ENCODE results near the gene EBF4.

Gene EBF4

GRCh38 chr20:2750491-2751251 lies 58.1 kb downstream of the EBF4 start:
- WGBS (ENCODE audit: insufficient coverage, insufficient read length) = no CpG with 5 or more reads among the region's 34 CpGs
- Histone ChIP-seq H3K27me3 (ENCODE audit: control insufficient read depth, insufficient read depth, low read length) (peaks cover 47% of the 10 kb centered on the region), H3K4me1 (ENCODE audit: control insufficient read depth, insufficient read depth, low read length) (peaks cover 17% of the 10 kb centered on the region), H3K9me3 (ENCODE audit: control insufficient read depth, insufficient read depth, low read length) (no peaks in the 10 kb centered on the region), H3K4me3 (ENCODE audit: low read length) (peak overlapping the region; percentile 31; the same call in 1 of the 2 replicates), H3K36me3 (ENCODE audit: control insufficient read depth, insufficient read depth, low read length) (no peaks in the 10 kb centered on the region; the same call in 1 of the 2 replicates), H3K27ac (ENCODE audit: low read length) (no peak overlapping the region)
- DNase-seq (ENCODE audit: low read depth, low spot score) = no peak

DNA sequence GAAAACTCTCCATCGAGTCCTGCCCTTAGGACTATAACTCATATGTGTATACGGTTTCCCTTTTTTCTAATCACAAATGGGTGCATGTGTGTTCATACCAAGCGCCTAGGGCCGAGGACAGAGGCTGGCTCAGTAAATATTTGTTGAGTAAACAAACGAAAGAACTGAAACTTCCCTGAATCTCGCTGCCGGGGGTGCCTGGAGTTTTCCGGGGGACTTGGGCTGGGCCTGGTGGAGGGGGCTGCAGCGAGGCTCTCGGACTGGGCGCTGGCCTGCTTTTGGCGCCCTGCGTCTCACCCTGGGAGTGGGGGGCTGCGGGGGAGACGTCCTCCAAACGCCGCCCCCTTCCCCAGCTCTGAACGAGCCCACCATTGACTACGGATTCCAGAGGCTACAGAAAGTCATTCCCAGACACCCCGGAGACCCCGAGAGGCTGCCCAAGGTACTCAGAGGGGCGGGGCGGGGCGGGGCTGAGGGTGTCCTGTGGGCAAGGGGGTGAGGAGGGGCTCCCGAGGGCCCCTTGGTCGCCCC lies 58.8 kb downstream of the EBF4 start:
- peaks cover 19% of the 10 kb centered on the region for H3K4me1 ChIP-seq (ENCODE audit: control insufficient read depth, insufficient read depth, low read length)
- peak overlapping the region; percentile 51; the same call in 1 of the 2 replicates for H3K4me3 ChIP-seq (ENCODE audit: low read length)
- no peaks in the 10 kb centered on the region for H3K9me3 ChIP-seq (ENCODE audit: control insufficient read depth, insufficient read depth, low read length)
- no peak for DNase-seq (ENCODE audit: low read depth, low spot score)
- H3K27ac ChIP-seq (ENCODE audit: low read length) = no peak overlapping the region
- H3K27me3 ChIP-seq (ENCODE audit: control insufficient read depth, insufficient read depth, low read length) = peaks cover 47% of the 10 kb centered on the region
- WGBS (ENCODE audit: insufficient coverage, insufficient read length) = no CpG with 5 or more reads among the region's 26 CpGs
- H3K36me3 ChIP-seq (ENCODE audit: control insufficient read depth, insufficient read depth, low read length) = no peaks in the 10 kb centered on the region; the same call in 1 of the 2 replicates

- Histone ChIP-seq H3K36me3 (ENCODE audit: control insufficient read depth, insufficient read depth, low read length) (no peaks in the 10 kb centered on the region; the same call in 1 of the 2 replicates), H3K27me3 (ENCODE audit: control insufficient read depth, insufficient read depth, low read length) (peaks cover 47% of the 10 kb centered on the region), H3K4me1 (ENCODE audit: control insufficient read depth, insufficient read depth, low read length) (peaks cover 19% of the 10 kb centered on the region), H3K9me3 (ENCODE audit: control insufficient read depth, insufficient read depth, low read length) (no peaks in the 10 kb centered on the region), H3K4me3 (ENCODE audit: low read length) (peak overlapping the region; percentile 51), H3K27ac (ENCODE audit: low read length) (no peak overlapping the region)
- no peak for DNase-seq (ENCODE audit: low read depth, low spot score)
- WGBS (ENCODE audit: insufficient coverage, insufficient read length) = no CpG with 5 or more reads among the region's 93 CpGs
Measured at GRCh38 chr20:2751878-2752566, 59.4 kb downstream of the EBF4 start.

- Histone ChIP-seq H3K27ac (ENCODE audit: low read length) (no peak overlapping the region), H3K4me3 (ENCODE audit: low read length) (peak overlapping the region; percentile 51; the same call in 1 of the 2 replicates), H3K27me3 (ENCODE audit: control insufficient read depth, insufficient read depth, low read length) (peaks cover 45% of the 10 kb centered on the region), H3K9me3 (ENCODE audit: control insufficient read depth, insufficient read depth, low read length) (no peaks in the 10 kb centered on the region), H3K36me3 (ENCODE audit: control insufficient read depth, insufficient read depth, low read length) (no peaks in the 10 kb centered on the region; the same call in 1 of the 2 replicates), H3K4me1 (ENCODE audit: control insufficient read depth, insufficient read depth, low read length) (peaks cover 19% of the 10 kb centered on the region)
- DNase-seq (ENCODE audit: low read depth, low spot score) = no peak
- WGBS (ENCODE audit: insufficient coverage, insufficient read length) = no CpG with 5 or more reads among the region's 47 CpGs
Measured at GRCh38 chr20:2752567-2753460, 60.2 kb downstream of the EBF4 start.

DNA sequence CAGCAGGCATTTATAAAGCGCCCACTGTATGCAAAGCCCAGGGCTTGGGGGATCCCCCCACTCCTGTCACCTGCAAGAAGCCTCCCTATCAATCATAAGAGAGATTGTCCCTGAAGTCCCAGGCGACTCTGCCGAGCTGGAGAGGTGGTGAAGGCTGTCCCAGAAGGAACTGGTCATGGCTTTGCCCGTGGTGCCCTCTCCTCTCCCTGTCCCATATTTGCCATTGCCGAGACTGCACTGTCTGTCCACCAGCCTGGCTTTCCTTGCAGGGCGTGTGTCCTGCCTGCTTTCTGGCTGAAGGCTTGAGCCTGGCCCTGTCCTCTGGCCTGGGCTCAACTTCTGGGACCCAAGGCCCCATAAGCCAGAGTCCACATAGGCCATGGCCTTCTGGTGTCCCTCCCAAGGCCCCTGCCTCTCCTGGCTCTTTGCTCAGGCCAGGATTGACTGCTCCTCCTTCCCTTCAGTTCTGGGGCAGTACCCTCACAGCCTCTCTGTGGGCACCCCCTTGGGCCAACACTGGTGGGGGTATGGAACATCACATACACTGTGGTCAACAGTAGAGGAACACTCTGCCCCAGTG lies 61.0 kb downstream of the EBF4 start:
- Histone ChIP-seq H3K4me1 (ENCODE audit: control insufficient read depth, insufficient read depth, low read length) (peaks cover 16% of the 10 kb centered on the region), H3K27ac (ENCODE audit: low read length) (no peak overlapping the region), H3K27me3 (ENCODE audit: control insufficient read depth, insufficient read depth, low read length) (peaks cover 39% of the 10 kb centered on the region), H3K9me3 (ENCODE audit: control insufficient read depth, insufficient read depth, low read length) (no peaks in the 10 kb centered on the region), H3K36me3 (ENCODE audit: control insufficient read depth, insufficient read depth, low read length) (no peaks in the 10 kb centered on the region; the same call in 1 of the 2 replicates), H3K4me3 (ENCODE audit: low read length) (no peak overlapping the region)
- WGBS (ENCODE audit: insufficient coverage, insufficient read length) = no CpG with 5 or more reads among the region's 6 CpGs
- no peak for DNase-seq (ENCODE audit: low read depth, low spot score)

- H3K4me1 ChIP-seq (ENCODE audit: control insufficient read depth, insufficient read depth, low read length) = peaks cover 8% of the 10 kb centered on the region
- H3K27me3 ChIP-seq (ENCODE audit: control insufficient read depth, insufficient read depth, low read length) = peaks cover 30% of the 10 kb centered on the region
- H3K36me3 ChIP-seq (ENCODE audit: control insufficient read depth, insufficient read depth, low read length) = no peaks in the 10 kb centered on the region; the same call in 1 of the 2 replicates
- no peaks in the 10 kb centered on the region for H3K9me3 ChIP-seq (ENCODE audit: control insufficient read depth, insufficient read depth, low read length)
- no peak for DNase-seq (ENCODE audit: low read depth, low spot score)
- no peak overlapping the region for H3K4me3 ChIP-seq (ENCODE audit: low read length)
- no peak overlapping the region for H3K27ac ChIP-seq (ENCODE audit: low read length)
- WGBS (ENCODE audit: insufficient coverage, insufficient read length) = no CpG with 5 or more reads among the region's 2 CpGs
Measured at GRCh38 chr20:2754424-2754823, 61.8 kb downstream of the EBF4 start.

GRCh38 chr20:2755451-2756055 lies 63.0 kb downstream of the EBF4 start:
- Histone ChIP-seq H3K9me3 (ENCODE audit: control insufficient read depth, insufficient read depth, low read length) (no peaks in the 10 kb centered on the region), H3K27ac (ENCODE audit: low read length) (no peak overlapping the region)
- no peak for DNase-seq (ENCODE audit: low read depth, low spot score)

DNA sequence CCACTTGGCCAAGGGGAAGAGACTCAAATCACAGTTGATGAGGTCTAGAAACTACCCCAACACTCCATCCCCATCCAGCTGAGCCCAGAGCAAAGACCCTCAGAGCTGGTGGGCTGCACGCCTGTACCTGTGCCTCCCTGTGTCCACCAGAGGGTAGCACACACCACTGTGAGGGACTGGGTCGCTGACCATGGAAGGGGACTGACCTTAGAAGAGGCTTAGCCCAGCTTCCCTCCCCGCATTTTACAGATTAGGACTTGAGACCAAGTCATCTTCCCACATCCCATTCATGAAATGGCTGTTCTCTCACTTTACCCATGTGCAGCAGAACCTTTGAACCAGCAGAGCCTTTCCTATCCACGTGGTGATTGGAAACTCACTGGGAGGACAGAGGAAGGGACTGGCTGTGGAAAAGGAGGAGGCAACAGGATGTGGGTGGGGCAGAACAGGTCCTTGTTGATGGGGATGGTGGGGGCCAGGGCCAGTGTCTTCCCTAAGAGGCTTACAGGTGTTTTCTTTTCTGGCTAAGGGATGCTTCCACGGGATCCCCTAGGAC lies 63.6 kb downstream of the EBF4 start:
- WGBS (ENCODE audit: insufficient coverage, insufficient read length) = no CpG with 5 or more reads among the region's 5 CpGs
- Histone ChIP-seq H3K27me3 (ENCODE audit: control insufficient read depth, insufficient read depth, low read length) (peaks cover 13% of the 10 kb centered on the region), H3K4me3 (ENCODE audit: low read length) (no peak overlapping the region)

More at GRCh38 chr20:2755451-2756055, 63.0 kb downstream of the EBF4 start:
- Histone ChIP-seq H3K27me3 (ENCODE audit: control insufficient read depth, insufficient read depth, low read length) (peaks cover 19% of the 10 kb centered on the region), H3K4me3 (ENCODE audit: low read length) (no peak overlapping the region), H3K4me1 (ENCODE audit: control insufficient read depth, insufficient read depth, low read length) (peaks cover 5% of the 10 kb centered on the region), H3K36me3 (ENCODE audit: control insufficient read depth, insufficient read depth, low read length) (no peaks in the 10 kb centered on the region; the same call in 1 of the 2 replicates)
- no CpG with 5 or more reads among the region's 18 CpGs for WGBS (ENCODE audit: insufficient coverage, insufficient read length)

GRCh38 chr20:2757001-2757400 lies 64.4 kb downstream of the EBF4 start:
- H3K27me3 ChIP-seq (ENCODE audit: control insufficient read depth, insufficient read depth, low read length) = peaks cover 10% of the 10 kb centered on the region
- no peak overlapping the region for H3K27ac ChIP-seq (ENCODE audit: low read length)
- H3K4me1 ChIP-seq (ENCODE audit: control insufficient read depth, insufficient read depth, low read length) = peaks cover 3% of the 10 kb centered on the region; the same call in 1 of the 2 replicates
- WGBS (ENCODE audit: insufficient coverage, insufficient read length) = no CpG with 5 or more reads among the region's 5 CpGs
- no peak overlapping the region for H3K4me3 ChIP-seq (ENCODE audit: low read length)
- no peaks in the 10 kb centered on the region; the same call in 1 of the 2 replicates for H3K36me3 ChIP-seq (ENCODE audit: control insufficient read depth, insufficient read depth, low read length)
- DNase-seq (ENCODE audit: low read depth, low spot score) = no peak
- H3K9me3 ChIP-seq (ENCODE audit: control insufficient read depth, insufficient read depth, low read length) = no peaks in the 10 kb centered on the region

More for the DNA sequence above, 63.6 kb downstream of the EBF4 start:
- Histone ChIP-seq H3K4me1 (ENCODE audit: control insufficient read depth, insufficient read depth, low read length) (peaks cover 5% of the 10 kb centered on the region), H3K9me3 (ENCODE audit: control insufficient read depth, insufficient read depth, low read length) (no peaks in the 10 kb centered on the region), H3K36me3 (ENCODE audit: control insufficient read depth, insufficient read depth, low read length) (no peaks in the 10 kb centered on the region; the same call in 1 of the 2 replicates), H3K27ac (ENCODE audit: low read length) (no peak overlapping the region)
- DNase-seq (ENCODE audit: low read depth, low spot score) = no peak

Data from iPS DF 6.9 (cell line).